Left renal cortex interstitium (tissue), 4 donors: ENCODE results near the gene DARS2. TPM values are rescaled to one million over a fixed set of nuclear protein-coding genes. Genes with fewer than 3 reads are reported as not detected.
"Not testable (repeated sequence)": the region's sequence is repeated elsewhere in the genome, so short reads cannot be mapped to it uniquely, and the experiment has no call there.

ENCODE experiments used
- DNase-seq, 4 donors: peaks; one replicate each; pipeline ENCODE4 v3.0.0-alpha.2; 2013; ENCODE audit warnings: low read depth in 4 of 4, low spot score in 2 of 4, missing footprints in 1 of 4
- polyA plus RNA-seq, 4 donors: library from polyadenylated mRNA; unstranded; fragments of 120-200 nt; gene quantifications; one replicate each; pipeline ENCODE4 v1.2.1, GENCODE V29; 2013; ENCODE audit not compliant: insufficient read length in 4 of 4

DARS2 gene
- polyA plus RNA-seq = 10 to 100 TPM; 24.5 to 29.6 (median 26.3) TPM

GRCh38 chr1:173824315-173825081, at the start of gene DARS2, which contains the start of gene CENPL:
Gene DARS2, plus strand, starts transcription at chr1:173824673. Its CDS starts 557 bp downstream, at chr1:173825230.
Gene CENPL, minus strand, starts transcription at chr1:173824883. Its CDS starts 13,584 bp downstream, at chr1:173811299.
- peak; percentile 86 to 96 (median 94) for DNase-seq

GRCh38 chr1:173775578-173776226, 48.8 kb upstream of the DARS2 start:
- DNase-seq = no peak

- DNase-seq = no peak
Measured at GRCh38 chr1:173779936-173780335, 44.5 kb upstream of the DARS2 start.

GRCh38 chr1:173784997-173785396, 39.5 kb upstream of the DARS2 start:
- DNase-seq = no peak

GRCh38 chr1:173789841-173790240, 34.6 kb upstream of the DARS2 start:
- DNase-seq = no peak

- no peak for DNase-seq
Measured at GRCh38 chr1:173798078-173798477, 26.4 kb upstream of the DARS2 start.

- not testable (repeated sequence) for DNase-seq
Measured at GRCh38 chr1:173799995-173800394, 24.5 kb upstream of the DARS2 start.

- no peak for DNase-seq
Measured at GRCh38 chr1:173802961-173803360, 21.5 kb upstream of the DARS2 start.

GRCh38 chr1:173813654-173814053, 10.8 kb upstream of the DARS2 start:
- DNase-seq = not testable (repeated sequence)

- DNase-seq = no peak
Measured at GRCh38 chr1:173818459-173818858, 6.0 kb upstream of the DARS2 start.

- no peak for DNase-seq
Measured at GRCh38 chr1:173821680-173822079, 2.8 kb upstream of the DARS2 start.

- peak in 2 of 4 donors; percentile 6 to 10 for DNase-seq
Measured at GRCh38 chr1:173823781-173824314, 625 bp upstream of the DARS2 start.

GRCh38 chr1:173827611-173828010, 3.1 kb downstream of the DARS2 start:
- no peak for DNase-seq

GRCh38 chr1:173832748-173833147, 8.3 kb downstream of the DARS2 start:
- no peak for DNase-seq

- no peak for DNase-seq
Measured at GRCh38 chr1:173852105-173852504, 27.6 kb downstream of the DARS2 start.

GRCh38 chr1:173853074-173853473, 28.6 kb downstream of the DARS2 start:
- no peak for DNase-seq

GRCh38 chr1:173856014-173856413, 31.5 kb downstream of the DARS2 start:
- no peak for DNase-seq

- DNase-seq = no peak
Measured at GRCh38 chr1:173856903-173857302, 32.4 kb downstream of the DARS2 start.

- no peak for DNase-seq
Measured at GRCh38 chr1:173857363-173857917, 33.0 kb downstream of the DARS2 start.

- DNase-seq = not testable (repeated sequence)
Measured at GRCh38 chr1:173859547-173859946, 35.1 kb downstream of the DARS2 start.

- DNase-seq = no peak
Measured at GRCh38 chr1:173860065-173860464, 35.6 kb downstream of the DARS2 start.
